Right lobe of liver (tissue), 4 donors: ENCODE results near the gene DIO3.

ENCODE experiments used
- POLR2A ChIP-seq: fragments of 450-650 bp; IDR thresholded peaks from one replicate; pipeline ENCODE4 v1.6.1; 2017; ENCODE audit warnings: antibody characterized with exemption, mild to moderate bottlenecking
- TF ChIP-seq, protein P1 (sequence below), 4 donors: fragments of 200-600 bp in 3 of 4; fragments of 450-650 bp in 1 of 4; IDR thresholded peaks; one replicate each; pipeline versions ENCODE4 v1.5.1 to v1.8.0; 2016 to 2022; ENCODE audit warnings: antibody characterized with exemption in 4 of 4, mild to moderate bottlenecking in 2 of 4
- donor health status: DM: no; HTN: no; CAD: no.
- donor health status: DM: no; HTN: no; CAD: no.
- donor health status: DM: no; HTN: yes; CAD: no.

DNA sequence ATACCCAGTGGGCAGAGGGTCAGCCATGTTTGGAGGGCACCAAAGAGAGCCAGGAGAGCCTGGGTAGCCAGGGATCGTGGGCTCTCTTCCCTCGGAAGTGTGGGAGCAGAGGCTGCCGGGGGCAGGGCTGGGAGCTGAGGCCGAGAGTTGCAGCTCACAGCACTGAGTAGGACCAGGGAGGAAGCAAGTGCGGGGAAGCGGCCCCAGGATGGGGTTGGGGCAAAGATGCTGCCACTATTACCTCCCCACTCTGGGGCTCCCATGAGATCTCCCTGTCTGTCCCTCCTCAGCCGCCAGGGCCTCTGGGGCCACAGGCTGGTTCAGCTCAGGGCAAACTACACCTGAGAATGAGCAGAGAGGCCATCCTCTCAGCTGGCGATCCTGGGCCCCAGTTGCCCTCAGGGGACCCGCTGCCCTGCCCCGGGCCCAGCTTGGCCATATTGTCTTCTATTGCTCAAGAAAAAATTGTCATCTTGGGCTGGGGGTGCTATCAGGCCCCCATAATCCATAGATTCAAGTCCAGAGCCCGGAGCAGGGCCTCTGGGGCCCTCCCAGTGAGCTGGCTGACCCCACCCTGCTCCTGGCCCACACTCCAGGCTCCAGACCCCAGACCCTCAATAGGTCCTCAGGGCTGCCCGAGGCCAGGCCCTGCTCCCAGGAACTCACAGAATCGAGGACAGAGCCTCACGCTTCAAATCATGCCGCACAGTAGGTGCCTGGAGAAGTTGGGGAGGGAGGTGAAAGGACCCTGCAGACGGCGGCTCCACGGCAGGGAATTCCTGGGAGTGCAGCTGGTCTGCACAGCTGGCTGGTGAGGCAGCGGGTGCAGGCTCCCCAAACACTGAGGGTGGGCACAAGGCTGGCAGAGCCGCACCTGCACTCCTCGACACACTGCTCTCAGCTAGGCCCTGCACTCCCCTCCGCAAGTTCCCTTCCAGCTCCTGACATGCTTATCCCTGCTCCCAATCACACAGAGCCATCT lies 20.5 kb upstream of the DIO3 start:
- TF ChIP-seq, protein P1, sequence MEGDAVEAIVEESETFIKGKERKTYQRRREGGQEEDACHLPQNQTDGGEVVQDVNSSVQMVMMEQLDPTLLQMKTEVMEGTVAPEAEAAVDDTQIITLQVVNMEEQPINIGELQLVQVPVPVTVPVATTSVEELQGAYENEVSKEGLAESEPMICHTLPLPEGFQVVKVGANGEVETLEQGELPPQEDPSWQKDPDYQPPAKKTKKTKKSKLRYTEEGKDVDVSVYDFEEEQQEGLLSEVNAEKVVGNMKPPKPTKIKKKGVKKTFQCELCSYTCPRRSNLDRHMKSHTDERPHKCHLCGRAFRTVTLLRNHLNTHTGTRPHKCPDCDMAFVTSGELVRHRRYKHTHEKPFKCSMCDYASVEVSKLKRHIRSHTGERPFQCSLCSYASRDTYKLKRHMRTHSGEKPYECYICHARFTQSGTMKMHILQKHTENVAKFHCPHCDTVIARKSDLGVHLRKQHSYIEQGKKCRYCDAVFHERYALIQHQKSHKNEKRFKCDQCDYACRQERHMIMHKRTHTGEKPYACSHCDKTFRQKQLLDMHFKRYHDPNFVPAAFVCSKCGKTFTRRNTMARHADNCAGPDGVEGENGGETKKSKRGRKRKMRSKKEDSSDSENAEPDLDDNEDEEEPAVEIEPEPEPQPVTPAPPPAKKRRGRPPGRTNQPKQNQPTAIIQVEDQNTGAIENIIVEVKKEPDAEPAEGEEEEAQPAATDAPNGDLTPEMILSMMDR (IDR thresholded peaks at IDR 0.05) = no peak
- no peak for TF ChIP-seq POLR2A
